NCI-H146 (cell line): Measurements from ENCODE around the gene DLGAP4.
A peak's percentile ranks its signal among the peaks of the same experiment; 100 is the strongest.
"Not testable (repeated sequence)": the region's sequence is repeated elsewhere in the genome, so short reads cannot be mapped to it uniquely, and the experiment has no call there.

Experiments
- DNase-seq: peaks from one replicate; lab custom pipeline; 2025; lab: John Stamatoyannopoulos, UW

The DLGAP4 gene

DNA sequence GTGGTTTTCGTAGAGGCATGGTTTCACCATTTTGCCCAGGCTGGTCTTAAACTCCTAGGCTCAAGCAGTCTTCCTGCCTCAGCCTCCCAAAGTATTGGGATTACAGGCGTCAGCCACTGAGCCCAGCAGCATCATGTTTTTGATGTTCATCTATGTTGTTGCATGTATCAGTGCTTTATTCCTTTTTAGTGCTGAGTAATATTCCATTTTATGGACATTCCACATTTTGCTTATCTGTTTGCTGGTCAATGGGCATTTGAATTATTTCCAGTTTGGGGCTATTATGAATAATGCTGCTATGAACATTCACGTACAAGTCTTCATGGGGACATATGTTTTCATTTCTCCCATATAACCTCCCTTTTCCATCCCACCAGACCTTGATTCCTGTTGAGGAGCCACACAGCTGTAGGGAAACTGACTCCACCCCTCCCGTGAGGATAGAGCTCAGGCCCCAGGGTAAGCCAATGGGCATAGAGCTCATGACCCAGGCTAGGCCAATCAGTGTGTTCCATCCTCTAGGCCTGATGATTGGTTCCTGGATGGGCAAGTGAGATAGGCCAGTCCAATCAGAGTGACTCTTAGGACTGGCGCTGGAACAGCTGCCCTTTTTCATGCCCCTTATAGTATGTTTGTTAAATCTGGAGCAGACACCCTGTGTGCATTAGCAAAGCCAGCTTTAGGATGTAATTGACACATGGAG lies 49.5 kb downstream of the DLGAP4 start:
- DNase-seq, result no peak

DNA sequence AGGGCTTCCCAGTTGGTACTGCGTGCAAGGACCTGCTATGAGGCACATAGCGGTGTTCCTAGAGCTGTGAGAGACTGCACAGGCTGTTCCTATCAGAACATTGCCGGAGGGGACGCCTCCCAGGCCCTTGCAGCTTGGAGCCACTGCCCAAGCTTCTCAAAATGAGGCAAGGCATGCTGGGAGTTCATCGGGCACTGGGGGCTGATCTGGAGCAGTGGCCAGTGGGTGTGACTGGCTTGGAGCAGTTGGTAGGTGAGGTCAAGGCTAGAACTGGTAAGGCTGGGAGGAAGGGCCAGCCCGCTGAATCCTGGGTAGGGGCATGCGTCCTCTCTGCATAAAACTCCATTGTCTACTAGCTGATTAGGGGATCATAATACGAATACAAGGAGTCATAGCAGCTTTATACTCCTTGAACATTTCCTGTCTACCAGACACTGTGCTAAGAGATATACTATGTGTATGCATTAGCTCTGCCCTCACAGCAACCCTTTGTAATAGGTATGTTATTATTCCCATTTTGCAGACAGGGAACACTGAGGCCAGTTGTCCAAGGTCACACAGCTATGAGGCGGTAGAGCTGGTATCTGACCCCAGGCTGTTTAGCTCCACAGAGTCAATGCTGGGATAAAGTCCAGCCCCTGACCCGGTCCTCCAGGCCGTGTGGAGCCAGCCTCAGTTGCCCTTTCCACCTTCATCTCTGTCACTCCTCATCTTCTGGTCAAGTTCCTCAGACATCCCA lies 53.7 kb downstream of the DLGAP4 start:
- DNase-seq, result no peak

DNA sequence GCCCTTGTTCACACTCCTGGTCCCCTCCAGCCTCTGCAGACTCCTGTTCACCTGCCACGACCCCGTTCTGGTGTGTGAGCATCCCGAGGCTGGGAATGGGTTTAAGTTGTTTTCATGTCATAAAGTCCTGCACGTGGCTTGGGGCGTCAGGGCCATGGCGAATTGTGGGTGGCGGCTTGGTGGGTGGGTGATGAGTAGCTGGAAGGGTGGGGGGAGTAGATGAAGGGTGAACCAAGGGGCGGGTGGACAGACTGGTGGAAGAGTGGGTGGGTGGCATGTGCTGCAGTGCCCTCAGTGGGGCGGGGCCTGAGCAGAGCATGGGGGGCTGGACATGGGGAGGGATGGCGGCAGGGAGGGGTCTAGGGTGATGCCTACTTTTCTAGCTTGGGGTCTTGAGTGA lies 54.3 kb downstream of the DLGAP4 start:
- no peak for DNase-seq

DNA sequence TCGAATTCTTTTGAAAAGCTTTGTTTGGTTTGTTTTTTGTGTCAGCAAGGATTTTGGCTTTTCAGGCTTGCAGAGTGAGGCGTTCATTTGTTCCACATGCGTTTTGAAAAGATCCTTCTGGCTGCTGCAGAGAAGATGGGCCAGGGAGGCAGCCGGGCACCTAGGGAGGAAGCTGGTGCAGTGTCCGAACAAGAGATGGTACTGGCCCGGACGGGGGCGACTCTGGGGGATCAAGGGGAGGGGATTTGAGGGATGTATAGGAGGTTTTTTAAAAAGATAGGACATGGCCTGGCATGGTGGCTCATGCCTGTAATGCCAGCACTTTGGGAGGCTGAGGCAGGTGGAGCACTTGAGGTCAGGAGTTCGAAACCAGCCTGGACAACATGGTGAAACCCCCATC lies 55.3 kb downstream of the DLGAP4 start:
- DNase-seq, result no peak

GRCh38 chr20:36362261-36362660 lies 56.1 kb downstream of the DLGAP4 start:
- no peak for DNase-seq

- no peak for DNase-seq
Measured at GRCh38 chr20:36362978-36363713, 57.0 kb downstream of the DLGAP4 start.

- no peak for DNase-seq
Measured at GRCh38 chr20:36364506-36364905, 58.4 kb downstream of the DLGAP4 start.

GRCh38 chr20:36366623-36367369 lies 60.7 kb downstream of the DLGAP4 start:
- no peak for DNase-seq

- no peak for DNase-seq
Measured at GRCh38 chr20:36367370-36367745, 61.2 kb downstream of the DLGAP4 start.

- DNase-seq, result peak; percentile 76
Measured at GRCh38 chr20:36367907-36368799, 62.0 kb downstream of the DLGAP4 start.

- no peak for DNase-seq
Measured at GRCh38 chr20:36368869-36369268, 62.7 kb downstream of the DLGAP4 start.

DNA sequence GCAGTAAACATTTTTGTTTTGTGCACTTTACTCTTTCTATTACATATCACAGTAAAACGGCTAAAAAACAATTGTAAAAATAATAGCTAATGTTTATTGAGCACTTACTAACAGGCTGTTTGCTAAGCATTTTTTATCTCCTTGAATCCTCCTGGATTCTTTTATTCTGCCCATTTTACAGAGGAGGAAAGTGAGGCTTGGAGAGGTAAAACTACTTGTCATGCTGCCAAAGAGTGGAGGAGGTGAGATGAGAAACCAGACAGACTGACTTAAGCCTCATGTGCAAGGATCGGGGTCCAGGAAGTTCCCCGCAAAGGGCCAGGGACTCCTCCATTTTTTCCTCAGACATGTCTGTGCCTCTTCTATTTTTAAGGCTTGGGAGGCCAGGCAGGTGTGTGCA lies 63.6 kb downstream of the DLGAP4 start:
- no peak for DNase-seq

DNA sequence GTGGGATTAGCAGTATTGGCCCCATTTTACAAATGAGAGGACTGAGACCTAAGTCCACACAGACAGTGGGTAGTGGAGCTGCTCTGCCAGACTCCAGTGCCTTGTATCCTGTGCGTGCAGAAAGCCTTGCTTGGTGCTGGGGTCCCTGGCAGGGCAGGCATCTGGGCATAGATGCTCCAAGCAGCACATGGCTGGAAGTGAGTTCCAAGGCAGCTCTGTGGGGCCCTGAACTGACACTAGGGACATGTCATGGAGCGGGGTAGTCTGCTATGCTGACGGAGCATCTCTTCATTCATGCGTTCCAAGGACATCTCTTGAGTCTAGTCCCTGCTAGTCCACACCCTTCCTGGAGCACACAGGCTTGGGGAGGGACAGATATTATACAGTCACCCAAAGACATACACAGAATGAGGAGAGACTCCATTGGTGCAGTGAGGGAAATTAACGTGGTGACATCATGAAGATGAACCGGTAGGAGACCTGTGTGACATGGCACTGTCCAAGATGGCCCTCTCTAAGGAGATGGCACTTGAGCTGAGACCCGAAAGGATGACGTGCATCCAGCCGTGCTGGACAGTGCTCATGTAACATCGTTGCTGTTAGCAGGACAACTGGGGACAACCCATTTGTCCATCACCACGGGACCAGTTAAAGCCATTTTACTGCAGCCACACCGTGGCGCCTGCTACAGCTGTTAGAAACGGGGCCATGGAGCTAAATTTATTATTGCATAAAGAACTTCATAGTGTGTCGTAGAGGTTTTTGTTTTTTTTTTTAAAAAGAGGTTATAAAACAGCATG lies 65.1 kb downstream of the DLGAP4 start:
- no peak for DNase-seq

DNA sequence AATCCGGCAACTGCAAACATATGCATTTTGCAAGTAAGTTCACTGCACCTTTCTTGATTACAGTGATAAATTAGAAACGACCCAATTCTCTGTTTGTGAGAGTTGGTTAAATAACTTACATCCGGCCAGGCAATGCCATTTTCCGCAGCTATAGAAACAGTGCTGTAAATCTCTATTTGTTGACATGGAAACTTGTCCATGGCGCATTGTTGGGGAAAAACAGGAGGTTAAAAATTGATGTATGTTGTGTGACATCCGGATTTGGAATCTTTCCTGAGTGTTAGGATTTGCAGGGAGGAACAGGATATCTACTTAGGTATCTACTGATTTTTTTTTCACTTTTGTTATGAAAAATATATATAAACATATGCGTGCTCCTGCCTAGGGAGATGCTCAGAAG lies 66.5 kb downstream of the DLGAP4 start:
- no peak for DNase-seq

DNA sequence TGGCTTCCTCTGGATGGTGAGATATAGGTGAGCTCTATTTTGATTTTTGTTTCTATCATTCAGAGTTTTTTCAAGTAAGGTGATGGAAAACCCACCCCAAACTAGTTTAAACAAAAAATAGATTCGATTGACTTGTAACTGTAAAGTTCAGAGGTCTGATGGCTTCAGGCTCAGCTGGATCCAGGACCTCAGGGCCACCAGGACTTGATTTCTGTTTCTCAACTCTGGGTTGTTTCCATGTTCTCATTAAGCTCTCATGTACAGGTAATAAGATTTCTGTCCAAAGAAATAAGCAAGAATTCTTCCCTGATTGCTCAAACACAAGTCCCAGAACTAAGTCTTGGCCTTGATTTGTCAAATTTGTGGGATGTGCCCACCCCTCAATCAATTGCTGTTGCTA lies 67.0 kb downstream of the DLGAP4 start:
- DNase-seq, result no peak

GRCh38 chr20:36374995-36375394 lies 68.9 kb downstream of the DLGAP4 start:
- no peak for DNase-seq

GRCh38 chr20:36377348-36378326 lies 71.5 kb downstream of the DLGAP4 start:
- DNase-seq, result no peak

GRCh38 chr20:36378686-36379085 lies 72.5 kb downstream of the DLGAP4 start:
- no peak for DNase-seq

- DNase-seq, result not testable (repeated sequence)
Measured at GRCh38 chr20:36379914-36380313, 73.8 kb downstream of the DLGAP4 start.
